ENCODE results near the gene FLNB. TPM values are rescaled to one million over a fixed set of nuclear protein-coding genes. Genes with fewer than 3 reads are reported as not detected.

FLNB gene
- total and polyA plus RNA-seq, 2 of the 8 experiments (the other 6 are each of a cell fraction or from before 2014, with no cell fraction given) = 72.3 to 118 TPM

DNA sequence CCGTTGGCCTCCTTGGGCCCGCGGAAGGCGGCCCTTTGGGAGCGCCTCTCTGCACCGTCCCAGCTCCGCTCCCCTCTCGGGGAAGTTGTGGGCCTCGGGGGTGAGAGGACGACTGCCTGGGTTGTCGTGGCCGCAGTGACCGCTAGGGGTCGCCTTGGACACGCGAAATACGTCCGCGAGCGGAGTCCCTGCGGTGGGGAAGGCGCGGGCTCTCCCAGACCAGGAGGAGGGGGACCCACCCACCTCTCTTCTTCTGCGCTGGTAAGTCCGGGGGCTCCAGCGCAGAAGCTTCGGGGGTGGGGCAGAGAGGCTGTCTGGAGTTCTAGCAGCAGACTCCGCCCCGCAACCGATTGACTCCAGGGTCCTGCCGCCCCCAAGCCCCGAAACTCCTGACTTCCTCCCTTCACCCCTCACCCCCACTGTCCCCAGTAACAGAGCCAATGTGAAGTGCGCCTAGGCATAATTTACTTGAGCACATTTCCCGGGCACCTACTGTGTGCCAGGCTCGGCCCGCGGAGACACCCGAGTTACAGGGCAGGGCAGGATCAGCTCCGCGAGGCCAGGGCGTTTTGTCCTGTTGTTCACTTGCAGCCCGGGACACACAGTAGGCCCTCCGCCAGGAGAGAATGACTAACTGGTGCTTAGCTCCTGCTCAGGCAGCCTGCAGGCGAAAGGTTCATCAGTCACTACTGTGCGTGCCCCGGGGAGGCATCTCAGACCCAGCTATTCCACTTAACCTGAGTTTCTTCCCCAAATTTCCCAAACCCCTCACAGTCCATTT, 169.7 kb downstream of the FLNB start (continued):
- TF ChIP-seq SP4 (IDR thresholded peaks at IDR 0.05; ENCODE audit: low read length) = 0 out of 2 replicates have a peak, but pooled peaks have one; percentile 45
- TF ChIP-seq MAX (IDR thresholded peaks at IDR 0.05) = peak; percentile 59
- TF ChIP-seq TAF1 (IDR thresholded peaks at IDR 0.05; ENCODE audit: low read depth, low read length) = 0 out of 2 replicates have a peak, but pooled peaks have one; percentile 35
- no peak for TF ChIP-seq TAF7 (optimal IDR thresholded peaks at IDR 0.05; ENCODE audit: borderline replicate concordance, low read depth, low read length)
- TF ChIP-seq, protein P1, sequence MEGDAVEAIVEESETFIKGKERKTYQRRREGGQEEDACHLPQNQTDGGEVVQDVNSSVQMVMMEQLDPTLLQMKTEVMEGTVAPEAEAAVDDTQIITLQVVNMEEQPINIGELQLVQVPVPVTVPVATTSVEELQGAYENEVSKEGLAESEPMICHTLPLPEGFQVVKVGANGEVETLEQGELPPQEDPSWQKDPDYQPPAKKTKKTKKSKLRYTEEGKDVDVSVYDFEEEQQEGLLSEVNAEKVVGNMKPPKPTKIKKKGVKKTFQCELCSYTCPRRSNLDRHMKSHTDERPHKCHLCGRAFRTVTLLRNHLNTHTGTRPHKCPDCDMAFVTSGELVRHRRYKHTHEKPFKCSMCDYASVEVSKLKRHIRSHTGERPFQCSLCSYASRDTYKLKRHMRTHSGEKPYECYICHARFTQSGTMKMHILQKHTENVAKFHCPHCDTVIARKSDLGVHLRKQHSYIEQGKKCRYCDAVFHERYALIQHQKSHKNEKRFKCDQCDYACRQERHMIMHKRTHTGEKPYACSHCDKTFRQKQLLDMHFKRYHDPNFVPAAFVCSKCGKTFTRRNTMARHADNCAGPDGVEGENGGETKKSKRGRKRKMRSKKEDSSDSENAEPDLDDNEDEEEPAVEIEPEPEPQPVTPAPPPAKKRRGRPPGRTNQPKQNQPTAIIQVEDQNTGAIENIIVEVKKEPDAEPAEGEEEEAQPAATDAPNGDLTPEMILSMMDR (IDR thresholded peaks at IDR 0.05; ENCODE audit: control extremely low read depth in 1 of 3, insufficient read depth in 1 of 3, low read depth in 1 of 3, low read length in 3 of 3) = peak; percentile 78 to 94 (median 91)
- peak; percentile 50; the same call in 1 of the 2 replicates for TF ChIP-seq TBP (IDR thresholded peaks at IDR 0.05; ENCODE audit: low read depth, low read length)
- peak; percentile 67 for TF ChIP-seq KDM4A (IDR thresholded peaks at IDR 0.05; ENCODE audit: low read depth, low read length, severe bottlenecking)
